GM13977 (cell line): Measurements from ENCODE around the gene MYOM1.
"Not testable (repeated sequence)": the region's sequence is repeated elsewhere in the genome, so short reads cannot be mapped to it uniquely, and the experiment has no call there.

Experiments used
- DNase-seq: peaks from one replicate; pipeline ENCODE4 v3.0.0; 2012; ENCODE audit warnings: low spot score
- CTCF ChIP-seq: IDR thresholded peaks from 2 replicates; pipeline ENCODE4 v1.5.1; 2012; ENCODE audit warnings: mild to moderate bottlenecking, control low read depth; ENCODE audit not compliant: insufficient read depth; ENCODE audit errors: extremely low read depth, missing control alignments
- in situ Hi-C: fragments of 300-500 bp; cut with MboI; formaldehyde crosslinking; loops from one replicate; pipeline ENCODE4 v1.12.0; 2022; ENCODE audit warnings: low sequenced_read_pairs, low pct_unique_long_range_greater_than_20kb, mixed read lengths, inconsistent platforms; ENCODE audit not compliant: unreplicated experiment

The MYOM1 gene

GRCh38 chr18:3212657-3213056 is 7.1 kb downstream of the MYOM1 start:
- no peak for TF ChIP-seq CTCF
- in situ Hi-C loops: no loop called here

GRCh38 chr18:3211236-3211992 is 8.4 kb downstream of the MYOM1 start:
- DNase-seq: no peak
- no peak for TF ChIP-seq CTCF
- in situ Hi-C loops: no loop called here

More at GRCh38 chr18:3212657-3213056, 7.1 kb downstream of the MYOM1 start:
- DNase-seq: no peak

GRCh38 chr18:3209859-3210569 is 9.8 kb downstream of the MYOM1 start:
- no peak for TF ChIP-seq CTCF
- peak; percentile 27 for DNase-seq
- in situ Hi-C loops: no loop called here

GRCh38 chr18:3207565-3207964 is 12.2 kb downstream of the MYOM1 start:
- no peak for DNase-seq
- in situ Hi-C loops: no loop called here
- TF ChIP-seq CTCF: no peak

- TF ChIP-seq CTCF: no peak
- in situ Hi-C loops: no loop called here
- DNase-seq: no peak
Measured at GRCh38 chr18:3205239-3205638, 14.5 kb downstream of the MYOM1 start.

GRCh38 chr18:3199942-3200645 is 19.7 kb downstream of the MYOM1 start:
- no peak for TF ChIP-seq CTCF
- in situ Hi-C loops: no loop called here

GRCh38 chr18:3198260-3198860 is 21.4 kb downstream of the MYOM1 start:
- in situ Hi-C loops, DNase-seq: not testable (repeated sequence)

More at GRCh38 chr18:3199942-3200645, 19.7 kb downstream of the MYOM1 start:
- DNase-seq: no peak
